B cell (primary cell): ENCODE data around the gene P2RY6.

Source experiments
- EZH2 ChIP-seq: IDR thresholded peaks from 2 replicates; pipeline ENCODE4 v1.6.1; 2012; ENCODE audit warnings: borderline replicate concordance, low read depth, mild to moderate bottlenecking, moderate library complexity, low read length; ENCODE audit not compliant: insufficient read depth, poor library complexity, severe bottlenecking
- TF ChIP-seq, protein P1 (sequence below): fragments of 200-600 bp; IDR thresholded peaks from one replicate; pipeline ENCODE4 v1.8.0; 2022; ENCODE audit warnings: antibody characterized with exemption, mild to moderate bottlenecking

DNA sequence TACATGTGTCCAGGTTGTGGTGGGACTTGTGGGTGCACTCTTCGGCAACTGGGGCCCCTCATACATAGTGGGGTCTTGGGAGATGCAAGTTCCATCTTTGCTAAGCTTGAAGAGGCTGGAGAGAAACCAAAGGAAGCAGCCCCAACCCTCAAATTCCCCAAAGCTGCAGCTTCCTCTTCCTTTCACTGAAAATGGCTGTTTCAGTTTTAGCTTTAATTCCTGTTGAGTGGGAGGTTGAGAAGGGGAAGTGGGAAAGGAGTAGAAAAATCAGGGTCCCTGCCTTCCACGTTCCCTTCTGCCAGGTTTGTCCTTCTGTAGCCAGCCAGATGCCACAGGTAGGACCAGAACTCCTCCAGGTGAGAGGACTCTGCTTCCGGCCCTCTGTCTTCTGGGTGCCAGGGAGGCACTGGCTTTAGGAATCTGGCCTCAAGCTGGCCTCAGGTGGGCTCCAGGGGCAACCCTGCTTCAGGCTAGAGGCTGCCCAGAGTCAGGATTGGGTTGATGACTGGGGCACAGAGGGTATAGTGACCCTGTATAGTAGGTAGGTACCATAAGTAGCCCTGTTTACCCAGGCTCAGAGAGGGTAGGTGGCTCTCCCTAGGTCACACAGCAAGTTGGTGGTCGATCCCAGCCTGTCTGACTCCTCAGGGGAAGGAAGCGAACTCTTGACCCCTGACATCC lies 16.2 kb downstream of the P2RY6 start:
- TF ChIP-seq, protein P1, sequence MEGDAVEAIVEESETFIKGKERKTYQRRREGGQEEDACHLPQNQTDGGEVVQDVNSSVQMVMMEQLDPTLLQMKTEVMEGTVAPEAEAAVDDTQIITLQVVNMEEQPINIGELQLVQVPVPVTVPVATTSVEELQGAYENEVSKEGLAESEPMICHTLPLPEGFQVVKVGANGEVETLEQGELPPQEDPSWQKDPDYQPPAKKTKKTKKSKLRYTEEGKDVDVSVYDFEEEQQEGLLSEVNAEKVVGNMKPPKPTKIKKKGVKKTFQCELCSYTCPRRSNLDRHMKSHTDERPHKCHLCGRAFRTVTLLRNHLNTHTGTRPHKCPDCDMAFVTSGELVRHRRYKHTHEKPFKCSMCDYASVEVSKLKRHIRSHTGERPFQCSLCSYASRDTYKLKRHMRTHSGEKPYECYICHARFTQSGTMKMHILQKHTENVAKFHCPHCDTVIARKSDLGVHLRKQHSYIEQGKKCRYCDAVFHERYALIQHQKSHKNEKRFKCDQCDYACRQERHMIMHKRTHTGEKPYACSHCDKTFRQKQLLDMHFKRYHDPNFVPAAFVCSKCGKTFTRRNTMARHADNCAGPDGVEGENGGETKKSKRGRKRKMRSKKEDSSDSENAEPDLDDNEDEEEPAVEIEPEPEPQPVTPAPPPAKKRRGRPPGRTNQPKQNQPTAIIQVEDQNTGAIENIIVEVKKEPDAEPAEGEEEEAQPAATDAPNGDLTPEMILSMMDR = no peak
- no peak for TF ChIP-seq EZH2
